ENCODE data around the gene TAS2R1. TPM values are rescaled to one million over a fixed set of nuclear protein-coding genes. Genes with fewer than 3 reads are reported as not detected.

TAS2R1 gene
- total and polyA plus RNA-seq, 10 of the 15 experiments (the other 5 are each of a cell fraction or from before 2014, with no cell fraction given) = not detected

GRCh38 chr5:9625731-9626130 is 4.4 kb downstream of the TAS2R1 start:
- H3K27me3 ChIP-seq (replicated peaks in 1 of 2; ENCODE audit: control insufficient read depth in 2 of 2, insufficient read depth in 2 of 2, low read length in 1 of 2) = no peaks in the 10 kb centered on the region
- no peak for DNase-seq (ENCODE audit: low read depth, low spot score)
- ChIA-PET RAD21 (ENCODE audit: unreplicated experiment) (no interaction called here), POLR2A (no interaction called here), SMC1A (ENCODE audit: uncharacterized antibody, unreplicated experiment) (no interaction called here), CTCF (no interaction called here)
- in situ Hi-C loops (cut with MboI) = no loop called here
- H3K36me3 ChIP-seq (ENCODE audit: control insufficient read depth in 2 of 2, insufficient read depth in 2 of 2, low read length in 1 of 2) = no peaks in the 10 kb centered on the region
- no peak overlapping the region for H3K4me2 ChIP-seq (ENCODE audit: control insufficient read depth, insufficient read depth)
- no TSS peak for BruUV-seq (replicated peaks)
- ATAC-seq = no peak
- no peak overlapping the region for H3K9ac ChIP-seq (ENCODE audit: control insufficient read depth, insufficient read depth, low read length)
- H3K9me3 ChIP-seq (replicated peaks; ENCODE audit: control insufficient read depth, insufficient read depth, low read length) = no peaks in the 10 kb centered on the region
- H3K4me3 ChIP-seq = no peak overlapping the region
- TF ChIP-seq STAT1 (conservative IDR thresholded peaks at IDR 0.05) = no peak
- no peak for TF ChIP-seq YBX1 (IDR thresholded peaks at IDR 0.05)
- TF ChIP-seq ZNF24 (IDR thresholded peaks at IDR 0.05) = no peak
- no peak for TF ChIP-seq ATF7 (IDR thresholded peaks at IDR 0.05; ENCODE audit: low read depth)
- TF ChIP-seq HDAC6 (IDR thresholded peaks at IDR 0.05; ENCODE audit: unreplicated experiment) = no peak
- TF ChIP-seq WRNIP1 (IDR thresholded peaks at IDR 0.05; ENCODE audit: borderline replicate concordance, low read depth, low read length) = no peak
- TF ChIP-seq USF1 (IDR thresholded peaks at IDR 0.05; ENCODE audit: borderline replicate concordance, extremely low read length, insufficient read depth, low read depth, low read length) = no peak
- no peak for TF ChIP-seq JUNB (IDR thresholded peaks at IDR 0.05)
- TF ChIP-seq PRDM15 (CRISPR knock-in tag; IDR thresholded peaks at IDR 0.05) = no peak
- TF ChIP-seq MTA3 (IDR thresholded peaks at IDR 0.05; ENCODE audit: borderline replicate concordance, low read length) = no peak
- TF ChIP-seq IRF3 (IDR thresholded peaks at IDR 0.05) = no peak
- TF ChIP-seq NFXL1 (IDR thresholded peaks at IDR 0.05; ENCODE audit: borderline replicate concordance) = no peak
- no peak for TF ChIP-seq BACH1 (IDR thresholded peaks at IDR 0.05; ENCODE audit: borderline replicate concordance)
- no peak for TF ChIP-seq SIX5 (IDR thresholded peaks at IDR 0.05; ENCODE audit: low read depth, low read length, severe bottlenecking)
- no peak for TF ChIP-seq MTA2 (IDR thresholded peaks at IDR 0.05; ENCODE audit: low read depth)
- WGBS (ENCODE audit: insufficient coverage, insufficient replicate concordance, low lambda C conversion rate, missing lambda C conversion rate) = 0% methylated on average over 2 of the region's 2 CpGs
- H2AFZ ChIP-seq (ENCODE audit: control insufficient read depth, low read depth, low read length) = no peak overlapping the region
- intact Hi-C loops (cut with micrococcal nuclease; ENCODE audit: unreplicated experiment) = no loop called here
- H3K27ac ChIP-seq (ENCODE audit: control insufficient read depth, insufficient read depth) = no peak overlapping the region
- no peaks in the 10 kb centered on the region for H4K20me1 ChIP-seq (ENCODE audit: control insufficient read depth, insufficient read depth)
- no peak for FAIRE-seq
- H3K79me2 ChIP-seq (ENCODE audit: control insufficient read depth, insufficient read depth, low read length) = no peaks in the 10 kb centered on the region
- no peaks in the 10 kb centered on the region for H3K4me1 ChIP-seq (ENCODE audit: control insufficient read depth, insufficient read depth, low read length)
